Lung (tissue), 12 donors: ENCODE measurements around the gene KIF1C. TPM values are rescaled to one million over a fixed set of nuclear protein-coding genes. Genes with fewer than 3 reads are reported as not detected.

ENCODE experiments used
- ATAC-seq: fragments of 200-7000 bp; cut with Tn5 transposase; one replicate; pipeline ENCODE4 v1.9.1; 2020; ENCODE audit warnings: moderate number of reproducible peaks; ENCODE audit not compliant: insufficient read depth, low FRiP score
- DNase-seq, 3 donors: peaks; one replicate each; pipeline ENCODE4 v3.0.0-alpha.2; 2013 to 2017
- H3K27ac ChIP-seq, 2 donors: one replicate each; pipeline ENCODE4 v1.5.1; 2013; ENCODE audit warnings: mild to moderate bottlenecking in 2 of 2, moderate library complexity in 2 of 2, control low read depth in 1 of 2, inconsistent platforms in 1 of 2, low read depth in 1 of 2, low read length in 1 of 2
- H3K27me3 ChIP-seq, 3 donors: one replicate each; pipeline ENCODE4 v1.5.1; 2013; ENCODE audit warnings: low read length in 2 of 3; ENCODE audit not compliant: control insufficient read depth in 3 of 3, insufficient read depth in 3 of 3
- H3K36me3 ChIP-seq, 4 donors: one replicate each; pipeline ENCODE4 v1.5.1; 2013; ENCODE audit warnings: low read length in 4 of 4, mild to moderate bottlenecking in 1 of 4, moderate library complexity in 1 of 4; ENCODE audit not compliant: control insufficient read depth in 4 of 4, insufficient read depth in 4 of 4
- H3K4me1 ChIP-seq, 5 donors: one replicate each; pipeline ENCODE4 v1.5.1; 2013; ENCODE audit warnings: low read length in 5 of 5, mild to moderate bottlenecking in 2 of 5, moderate library complexity in 1 of 5; ENCODE audit not compliant: control insufficient read depth in 5 of 5, insufficient read depth in 5 of 5
- H3K4me3 ChIP-seq: one replicate; pipeline ENCODE4 v1.5.1; 2013; ENCODE audit warnings: mild to moderate bottlenecking, control low read depth, moderate library complexity
- H3K9ac ChIP-seq, 2 donors: one replicate each; pipeline ENCODE4 v1.5.1; 2013; ENCODE audit warnings: low read length in 2 of 2, control low read depth in 1 of 2; ENCODE audit not compliant: insufficient read depth in 1 of 2
- H3K9me3 ChIP-seq, 4 donors: one replicate each; pipeline ENCODE4 v1.5.1; 2013; ENCODE audit warnings: low read length in 3 of 4, mild to moderate bottlenecking in 1 of 4, moderate library complexity in 1 of 4; ENCODE audit not compliant: control insufficient read depth in 4 of 4, insufficient read depth in 3 of 4
- WGBS, 2 donors: extraction: QIAGEN DNeasy Blood & Tissue Kit; methylation state at CpG; one replicate each; pipeline ENCODE4 v1.1.7; 2013; 5-methylcytosine and 5-hydroxymethylcytosine counted together
- polyA plus RNA-seq, 2 donors: library from polyadenylated mRNA; stranded (reverse); fragments of 200-250 nt; gene quantifications; one replicate each; pipeline ENCODE4 v1.2.1, GENCODE V29; 2013
- total RNA-seq, 2 donors: library from RNA; depleted of rRNA in 1 of 2; stranded (reverse); fragments of >200 nt in 1 of 2; gene quantifications; one replicate each; pipeline ENCODE4 v1.2.1, GENCODE V29; 2014 to 2021
- TF ChIP-seq, protein P1 (sequence below): IDR thresholded peaks from 2 replicates; pipeline ENCODE4 v1.5.1; 2012; ENCODE audit warnings: mild to moderate bottlenecking; ENCODE audit errors: control extremely low read depth, extremely low read depth
- donor health status: control.
- donor health status: control.
- donor health status: Bipolar disorder and iron deficiency.
- donor health status: healthy.
- donor health status: DM: yes; HTN: yes; CAD: no.

Gene KIF1C
- total and polyA plus RNA-seq, 4 donors, result 48.0 to 190 (median 75.8) TPM

GRCh38 chr17:5047446-5047845 lies 49.7 kb downstream of the KIF1C start:
- Histone ChIP-seq H3K9me3 (no peaks in the 10 kb centered on the region), H3K36me3 (no peaks in the 10 kb centered on the region), H3K9ac (no peak overlapping the region), H3K27me3 (no peaks in the 10 kb centered on the region), H3K4me1 (peaks cover 0 to 10% (median 0%) of the 10 kb centered on the region in 5 donors), H3K27ac (no peak overlapping the region), H3K4me3 (no peak overlapping the region)
- no peak for ATAC-seq
- TF ChIP-seq, protein P1, sequence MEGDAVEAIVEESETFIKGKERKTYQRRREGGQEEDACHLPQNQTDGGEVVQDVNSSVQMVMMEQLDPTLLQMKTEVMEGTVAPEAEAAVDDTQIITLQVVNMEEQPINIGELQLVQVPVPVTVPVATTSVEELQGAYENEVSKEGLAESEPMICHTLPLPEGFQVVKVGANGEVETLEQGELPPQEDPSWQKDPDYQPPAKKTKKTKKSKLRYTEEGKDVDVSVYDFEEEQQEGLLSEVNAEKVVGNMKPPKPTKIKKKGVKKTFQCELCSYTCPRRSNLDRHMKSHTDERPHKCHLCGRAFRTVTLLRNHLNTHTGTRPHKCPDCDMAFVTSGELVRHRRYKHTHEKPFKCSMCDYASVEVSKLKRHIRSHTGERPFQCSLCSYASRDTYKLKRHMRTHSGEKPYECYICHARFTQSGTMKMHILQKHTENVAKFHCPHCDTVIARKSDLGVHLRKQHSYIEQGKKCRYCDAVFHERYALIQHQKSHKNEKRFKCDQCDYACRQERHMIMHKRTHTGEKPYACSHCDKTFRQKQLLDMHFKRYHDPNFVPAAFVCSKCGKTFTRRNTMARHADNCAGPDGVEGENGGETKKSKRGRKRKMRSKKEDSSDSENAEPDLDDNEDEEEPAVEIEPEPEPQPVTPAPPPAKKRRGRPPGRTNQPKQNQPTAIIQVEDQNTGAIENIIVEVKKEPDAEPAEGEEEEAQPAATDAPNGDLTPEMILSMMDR, result no peak
- 44 to 50% methylated on average over 2 of the region's 2 CpGs for WGBS, 2 donors
- no peak for DNase-seq

- Histone ChIP-seq H3K27ac (peak overlapping the region in 1 of 2 donors; percentile 80), H3K4me1 (peaks cover 0 to 10% (median 0%) of the 10 kb centered on the region in 5 donors), H3K9ac (no peak overlapping the region), H3K36me3 (no peaks in the 10 kb centered on the region), H3K9me3 (no peaks in the 10 kb centered on the region), H3K27me3 (no peaks in the 10 kb centered on the region), H3K4me3 (no peak overlapping the region)
- WGBS, 2 donors, result 61 to 81% methylated on average over 5 of the region's 5 CpGs
- DNase-seq (peak in 2 of 3 donors; percentile 30 to 46), ATAC-seq (no peak)
- TF ChIP-seq, protein P1, result no peak
These were observed 51.6 kb downstream of the KIF1C start for GRCh38 chr17:5049314-5049841.

DNA sequence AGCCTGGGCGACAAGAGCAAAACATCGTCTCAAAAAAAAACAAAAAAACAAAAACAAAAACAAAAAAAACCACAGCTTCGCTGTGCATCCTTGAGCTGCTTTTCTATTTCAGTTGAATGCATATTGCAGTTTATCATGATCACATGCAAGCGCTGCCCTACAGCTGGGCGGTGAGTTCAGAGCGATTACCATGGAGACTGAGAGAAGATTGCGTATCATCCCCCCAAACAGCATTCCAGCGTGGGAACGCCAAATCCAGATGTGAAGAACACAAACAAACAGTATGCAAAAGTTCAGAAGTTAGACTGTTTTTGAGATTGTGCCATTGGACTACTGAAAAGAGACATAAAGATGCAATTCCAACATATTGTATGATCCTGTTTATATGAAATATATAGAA lies 52.5 kb downstream of the KIF1C start:
- Histone ChIP-seq H3K36me3 (no peaks in the 10 kb centered on the region), H3K9me3 (no peaks in the 10 kb centered on the region), H3K27me3 (no peaks in the 10 kb centered on the region), H3K4me1 (peaks cover 0 to 10% (median 0%) of the 10 kb centered on the region in 5 donors), H3K27ac (no peak overlapping the region), H3K4me3 (no peak overlapping the region), H3K9ac (no peak overlapping the region)
- WGBS, 2 donors, result 65 to 78% methylated on average over 9 of the region's 9 CpGs
- TF ChIP-seq, protein P1, result no peak
- DNase-seq, result peak; percentile 85 to 93 (median 91)
- no peak for ATAC-seq

DNA sequence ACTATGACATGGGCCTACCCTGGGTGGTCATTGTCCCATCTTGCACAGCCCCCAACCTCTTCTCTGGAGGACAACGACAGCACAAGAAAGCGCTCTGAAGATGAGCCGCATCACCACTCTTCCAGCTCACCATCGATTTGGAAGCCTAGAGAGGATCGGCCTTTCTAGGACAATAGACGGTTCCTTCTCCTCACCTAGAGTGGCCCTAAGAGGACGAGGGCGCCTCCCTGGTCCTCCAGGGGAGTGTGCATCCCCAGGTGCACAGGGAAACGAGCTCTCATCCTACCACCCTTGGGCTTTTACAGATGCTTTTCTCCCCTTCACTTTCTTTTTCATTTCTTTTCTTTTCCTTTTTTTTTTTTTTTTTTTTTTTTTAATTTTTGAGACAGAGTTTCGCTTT lies 57.8 kb downstream of the KIF1C start:
- Histone ChIP-seq H3K36me3 (no peaks in the 10 kb centered on the region), H3K4me3 (no peak overlapping the region), H3K9ac (no peak overlapping the region), H3K27ac (no peak overlapping the region), H3K27me3 (no peaks in the 10 kb centered on the region), H3K4me1 (peaks cover 0 to under 1% (median 0%) of the 10 kb centered on the region in 5 donors), H3K9me3 (no peaks in the 10 kb centered on the region)
- DNase-seq (no peak), ATAC-seq (no peak)
- TF ChIP-seq, protein P1, result no peak
- 93 to 96% methylated on average over 10 of the region's 10 CpGs for WGBS, 2 donors
